Chondrocyte (in vitro differentiated cells): ENCODE results near the gene COX15. TPM values are rescaled to one million over a fixed set of nuclear protein-coding genes. Genes with fewer than 3 reads are reported as not detected.

Source experiments
- DNase-seq: peaks from one replicate; pipeline ENCODE4 v3.0.0; 2021; ENCODE audit warnings: mixed read lengths, low spot score
- H3K27ac Mint-ChIP-seq: one replicate; pipeline ENCODE4 v1.8.0; 2021; ENCODE audit warnings: mild to moderate bottlenecking, moderate library complexity, mixed read lengths; ENCODE audit not compliant: unreplicated experiment
- H3K27me3 Mint-ChIP-seq: 2 replicates; pipeline ENCODE4 v1.8.0; 2021; ENCODE audit warnings: low read depth, mixed read lengths
- H3K36me3 Mint-ChIP-seq: 2 replicates; pipeline ENCODE4 v1.8.0; 2021; ENCODE audit warnings: low read depth, mixed read lengths
- H3K4me1 Mint-ChIP-seq: 2 replicates; pipeline ENCODE4 v1.8.0; 2021; ENCODE audit warnings: low read depth, mild to moderate bottlenecking, mixed read lengths
- H3K4me3 Mint-ChIP-seq: one replicate; pipeline ENCODE4 v1.8.0; 2021; ENCODE audit warnings: mild to moderate bottlenecking, moderate library complexity, mixed read lengths; ENCODE audit not compliant: unreplicated experiment
- H3K9me3 Mint-ChIP-seq: 2 replicates; pipeline ENCODE4 v1.8.0; 2021; ENCODE audit warnings: low read depth, mixed read lengths
- total RNA-seq: library from RNA; stranded (reverse); gene quantifications from 3 replicates; pipeline ENCODE4 v1.2.1, GENCODE V29; 2021
- TF ChIP-seq, protein P1 (sequence below): fragments of 200-600 bp; sonication (generic); IDR thresholded peaks from 2 replicates; pipeline ENCODE4 v1.5.0; 2021; ENCODE audit warnings: antibody characterized with exemption, mild to moderate bottlenecking, moderate library complexity

COX15 gene
- total RNA-seq, 1 donor from 2014 or later = 21.3 TPM

DNA sequence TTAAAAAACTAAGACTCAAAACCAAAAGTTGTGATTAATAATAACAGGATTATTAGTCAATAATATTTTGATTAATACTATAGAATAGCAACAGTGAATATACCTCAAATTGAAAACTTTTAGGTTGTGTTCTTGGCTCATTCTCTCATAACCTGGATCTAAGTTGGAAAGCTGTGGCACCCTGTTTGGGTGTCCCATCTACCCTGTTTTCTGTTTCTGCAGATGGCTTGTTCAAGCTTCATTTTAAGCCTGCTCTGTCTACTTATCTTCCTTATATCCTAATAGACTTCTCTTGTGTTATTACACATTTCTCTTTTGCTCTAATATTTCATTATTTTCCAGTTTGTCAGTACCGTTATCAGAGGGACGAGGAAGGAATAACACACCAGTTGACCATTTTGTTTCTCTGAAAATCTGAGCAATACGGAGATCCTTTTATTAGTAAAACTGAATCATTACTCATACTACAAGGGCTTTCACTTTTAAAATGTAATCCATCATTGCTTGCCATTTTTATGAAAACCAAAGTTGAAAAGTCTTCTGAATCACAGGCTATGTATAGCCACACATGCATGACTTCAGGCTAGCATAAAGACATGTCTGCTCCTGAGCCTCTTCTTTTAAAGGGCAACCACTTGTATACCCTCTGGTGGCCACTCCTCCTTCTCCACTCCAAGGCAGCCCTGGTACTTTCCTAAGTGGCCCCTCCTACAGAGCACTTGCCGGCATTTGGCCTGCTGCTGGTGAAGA is 22.3 kb downstream of the COX15 start:
- Mint-ChIP-seq H3K36me3 (peaks cover 34% of the 10 kb centered on the region), H3K9me3 (no peaks in the 10 kb centered on the region), H3K4me3 (no peak overlapping the region), H3K27me3 (no peaks in the 10 kb centered on the region), H3K27ac (peak overlapping the region; percentile 89), H3K4me1 (peaks cover 8% of the 10 kb centered on the region)
- DNase-seq = no peak
- TF ChIP-seq, protein P1, sequence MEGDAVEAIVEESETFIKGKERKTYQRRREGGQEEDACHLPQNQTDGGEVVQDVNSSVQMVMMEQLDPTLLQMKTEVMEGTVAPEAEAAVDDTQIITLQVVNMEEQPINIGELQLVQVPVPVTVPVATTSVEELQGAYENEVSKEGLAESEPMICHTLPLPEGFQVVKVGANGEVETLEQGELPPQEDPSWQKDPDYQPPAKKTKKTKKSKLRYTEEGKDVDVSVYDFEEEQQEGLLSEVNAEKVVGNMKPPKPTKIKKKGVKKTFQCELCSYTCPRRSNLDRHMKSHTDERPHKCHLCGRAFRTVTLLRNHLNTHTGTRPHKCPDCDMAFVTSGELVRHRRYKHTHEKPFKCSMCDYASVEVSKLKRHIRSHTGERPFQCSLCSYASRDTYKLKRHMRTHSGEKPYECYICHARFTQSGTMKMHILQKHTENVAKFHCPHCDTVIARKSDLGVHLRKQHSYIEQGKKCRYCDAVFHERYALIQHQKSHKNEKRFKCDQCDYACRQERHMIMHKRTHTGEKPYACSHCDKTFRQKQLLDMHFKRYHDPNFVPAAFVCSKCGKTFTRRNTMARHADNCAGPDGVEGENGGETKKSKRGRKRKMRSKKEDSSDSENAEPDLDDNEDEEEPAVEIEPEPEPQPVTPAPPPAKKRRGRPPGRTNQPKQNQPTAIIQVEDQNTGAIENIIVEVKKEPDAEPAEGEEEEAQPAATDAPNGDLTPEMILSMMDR = no peak

DNA sequence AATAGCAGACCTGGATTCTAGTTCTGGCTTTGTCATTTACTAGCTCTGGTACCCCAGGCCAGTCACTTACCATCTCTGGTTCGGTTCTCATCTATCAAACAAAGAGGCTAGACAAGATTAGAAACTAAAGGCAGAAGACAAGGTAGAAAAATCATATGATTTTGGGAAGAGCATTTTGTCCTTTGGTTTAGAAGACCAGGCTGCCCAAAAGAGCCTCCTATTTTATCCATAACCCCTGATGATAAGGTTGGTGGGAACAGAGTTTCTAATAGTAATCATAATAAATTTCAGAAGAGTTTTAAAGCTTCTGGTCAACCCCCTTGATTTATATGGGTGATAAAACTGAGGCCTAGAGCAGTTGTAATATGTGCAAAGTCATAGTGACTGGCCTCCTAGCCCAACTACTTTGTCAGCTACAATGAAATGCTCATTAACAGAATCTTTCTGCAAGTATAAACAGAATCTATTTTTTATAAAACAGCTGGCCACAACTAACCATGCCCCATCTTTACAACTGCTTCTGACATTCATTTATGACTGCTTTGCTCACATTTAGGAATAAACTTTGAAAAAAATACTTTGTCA is 23.4 kb downstream of the COX15 start:
- Mint-ChIP-seq H3K36me3 (peaks cover 35% of the 10 kb centered on the region), H3K4me1 (peaks cover 8% of the 10 kb centered on the region), H3K27ac (no peak overlapping the region), H3K4me3 (no peak overlapping the region), H3K9me3 (no peaks in the 10 kb centered on the region), H3K27me3 (no peaks in the 10 kb centered on the region)
- TF ChIP-seq, protein P1 = no peak
- no peak for DNase-seq

DNA sequence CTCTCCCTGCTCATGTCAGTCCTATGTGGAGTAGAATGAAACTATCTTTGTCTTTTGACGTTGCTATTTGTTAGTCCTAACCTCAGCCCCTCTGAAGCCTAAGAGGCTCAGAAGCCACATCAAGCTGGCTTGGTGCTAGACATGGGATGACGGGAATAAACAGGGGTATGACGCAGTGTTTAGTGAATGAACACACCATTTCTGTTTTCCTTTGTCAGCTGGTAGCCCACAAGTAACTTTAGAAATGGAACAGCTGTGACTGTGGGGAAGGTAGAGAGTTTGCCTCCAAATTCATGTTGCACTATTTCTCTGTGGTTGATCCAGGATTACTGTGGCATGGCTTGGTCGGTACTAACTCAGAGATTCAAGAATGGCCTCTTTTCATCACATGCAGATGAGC is 31.3 kb downstream of the COX15 start:
- TF ChIP-seq, protein P1 = no peak
- Mint-ChIP-seq H3K9me3 (no peaks in the 10 kb centered on the region), H3K4me3 (no peak overlapping the region), H3K4me1 (no peaks in the 10 kb centered on the region), H3K36me3 (peaks cover 64% of the 10 kb centered on the region), H3K27ac (no peak overlapping the region), H3K27me3 (no peaks in the 10 kb centered on the region)
- DNase-seq = no peak

DNA sequence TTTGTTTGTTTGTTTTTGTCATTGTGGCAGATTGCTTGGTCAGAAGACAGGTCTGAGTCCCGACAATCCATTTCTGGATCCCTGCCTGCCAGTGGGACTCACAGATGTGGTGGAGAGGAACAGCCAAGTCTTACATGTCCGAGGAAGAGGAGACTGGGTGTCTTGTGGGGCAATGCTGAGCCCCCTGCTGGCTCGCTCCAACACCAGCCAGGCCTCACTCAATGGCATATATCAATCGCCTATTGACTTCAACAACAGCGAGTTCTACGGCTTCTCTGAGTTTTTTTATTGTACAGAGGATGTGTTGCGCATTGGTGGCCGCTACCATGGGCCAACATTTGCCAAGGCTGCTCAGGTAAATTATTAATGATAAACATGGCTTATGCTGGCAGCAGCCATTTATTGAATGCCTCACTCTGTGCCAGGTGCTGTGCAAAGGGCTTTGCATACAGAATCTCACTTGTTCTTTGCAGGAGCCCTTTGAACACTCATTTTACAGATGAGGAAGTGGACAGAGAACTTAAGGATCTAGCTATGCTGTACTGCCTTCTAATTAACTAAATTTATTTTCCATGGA is 33.3 kb downstream of the COX15 start:
- H3K36me3 Mint-ChIP-seq = peaks cover 56% of the 10 kb centered on the region
- H3K27ac Mint-ChIP-seq = no peak overlapping the region
- DNase-seq = no peak
- TF ChIP-seq, protein P1 = peak; percentile 8
- H3K27me3 Mint-ChIP-seq = no peaks in the 10 kb centered on the region
- H3K4me3 Mint-ChIP-seq = no peak overlapping the region
- peaks cover 5% of the 10 kb centered on the region for H3K4me1 Mint-ChIP-seq
- H3K9me3 Mint-ChIP-seq = no peaks in the 10 kb centered on the region

DNA sequence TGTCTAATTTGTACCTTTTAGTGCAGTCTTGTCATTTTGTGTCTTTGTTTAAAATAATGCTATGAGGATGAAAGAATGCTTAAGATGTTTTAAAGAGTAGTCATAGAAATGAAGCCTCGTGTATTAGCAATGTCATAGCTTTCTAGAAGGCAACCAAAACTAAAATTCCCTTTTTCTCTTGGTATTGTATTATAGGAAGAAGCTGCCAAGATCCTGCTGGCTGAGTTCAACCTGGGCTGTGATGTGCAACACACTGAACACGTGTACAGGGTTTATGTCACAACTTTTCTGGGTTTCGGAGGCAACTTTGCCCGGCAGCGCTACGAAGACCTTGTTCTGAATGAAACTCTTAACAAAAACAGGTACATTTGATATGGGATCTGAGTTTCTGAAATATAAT is 36.2 kb downstream of the COX15 start:
- no peak for DNase-seq
- TF ChIP-seq, protein P1 = no peak
- Mint-ChIP-seq H3K4me1 (peaks cover 10% of the 10 kb centered on the region), H3K27me3 (no peaks in the 10 kb centered on the region), H3K4me3 (no peak overlapping the region), H3K9me3 (no peaks in the 10 kb centered on the region), H3K27ac (peak overlapping the region; percentile 19), H3K36me3 (peaks cover 56% of the 10 kb centered on the region)
